Caco-2 (cell line): ENCODE data around the gene STK16. TPM values are rescaled to one million over a fixed set of nuclear protein-coding genes. Genes with fewer than 3 reads are reported as not detected.

Experiments
- BruUV-seq: library from RNA; stranded (reverse); fragments of 400-500 nt; replicated peaks from 2 replicates; lab custom pipeline; 2021; lab: Mats Ljungman, UMichigan
- CTCF ChIA-PET: fragments of 300-600 bp; sonication (Branson Sonifier 250); formaldehyde crosslinking; loops from one replicate; lab custom pipeline; 2022; ENCODE audit warnings: antibody characterized with exemption; lab: Charles Lee
- POLR2A ChIA-PET: fragments of 300-600 bp; sonication (Branson Sonifier 250); formaldehyde crosslinking; loops from one replicate; lab custom pipeline; 2022; ENCODE audit warnings: antibody characterized with exemption; lab: Charles Lee
- DNase-seq, 2 experiments: peaks; one replicate each; pipeline versions ENCODE4 v3.0.0 to v3.0.0-alpha.2; 2020 to 2022
- H3K27me3 ChIP-seq: replicated peaks from 2 replicates; pipeline ENCODE4 v1.6.0; 2011; ENCODE audit warnings: low read length; ENCODE audit not compliant: control insufficient read depth, insufficient read depth
- H3K36me3 ChIP-seq: 2 replicates; pipeline ENCODE4 v1.5.1; 2011; ENCODE audit warnings: low read length; ENCODE audit not compliant: control insufficient read depth, insufficient read depth
- H3K4me1 ChIP-seq: fragments of 250-450 bp; sonication (Bioruptor Pico); 2 replicates; pipeline ENCODE4 v1.5.1; 2020; ENCODE audit warnings: mild to moderate bottlenecking
- H3K4me3 ChIP-seq: 2 replicates; pipeline ENCODE4 v1.5.1; 2011; ENCODE audit warnings: low read depth, mild to moderate bottlenecking, control low read depth, low read length
- H3K9me3 ChIP-seq: fragments of 250-450 bp; sonication (Bioruptor Pico); 2 replicates; pipeline ENCODE4 v1.5.1; 2020; ENCODE audit warnings: mild to moderate bottlenecking, moderate library complexity
- H3K27ac Mint-ChIP-seq: one replicate; pipeline ENCODE4 v1.8.0; 2022; ENCODE audit warnings: mixed read lengths; ENCODE audit not compliant: unreplicated experiment
- H3K27me3 Mint-ChIP-seq: one replicate; pipeline ENCODE4 v1.8.0; 2022; ENCODE audit warnings: mixed read lengths; ENCODE audit not compliant: insufficient read depth, unreplicated experiment
- H3K36me3 Mint-ChIP-seq: one replicate; pipeline ENCODE4 v1.8.0; 2022; ENCODE audit warnings: mild to moderate bottlenecking, mixed read lengths; ENCODE audit not compliant: insufficient read depth, unreplicated experiment
- H3K4me1 Mint-ChIP-seq: one replicate; pipeline ENCODE4 v1.8.0; 2022; ENCODE audit warnings: low read depth, mixed read lengths; ENCODE audit not compliant: unreplicated experiment
- H3K4me3 Mint-ChIP-seq: one replicate; pipeline ENCODE4 v1.8.0; 2022; ENCODE audit warnings: mild to moderate bottlenecking, moderate library complexity, mixed read lengths; ENCODE audit not compliant: unreplicated experiment
- H3K9me3 Mint-ChIP-seq: one replicate; pipeline ENCODE4 v1.8.0; 2022; ENCODE audit warnings: mixed read lengths; ENCODE audit not compliant: unreplicated experiment
- CTCF ChIP-seq, 2 experiments: fragments of 200-600 bp in 1 of 2; IDR thresholded peaks; 1 replicate in 1 of 2; 2 replicates in 1 of 2; pipeline versions ENCODE4 v1.5.1 to v1.8.0; 2011 to 2022; ENCODE audit warnings: antibody characterized with exemption in 1 of 2, control low read depth in 1 of 2, inconsistent platforms in 1 of 2, low read depth in 1 of 2, low read length in 1 of 2, mild to moderate bottlenecking in 1 of 2, moderate library complexity in 1 of 2; ENCODE audit not compliant: insufficient read depth in 1 of 2, severe bottlenecking in 1 of 2, unreplicated experiment in 1 of 2
- intact Hi-C: fragments of 100-400 bp; cut with micrococcal nuclease; formaldehyde crosslinking; loops from one replicate; pipeline ENCODE4 v1.10.0; 2022; ENCODE audit not compliant: unreplicated experiment
- total RNA-seq: library from RNA; stranded (reverse); gene quantifications from 2 replicates; pipeline ENCODE4 v1.2.3, GENCODE V29; 2022

The STK16 gene
- total RNA-seq, 1 experiment from 2014 or later: 26.6 TPM

DNA sequence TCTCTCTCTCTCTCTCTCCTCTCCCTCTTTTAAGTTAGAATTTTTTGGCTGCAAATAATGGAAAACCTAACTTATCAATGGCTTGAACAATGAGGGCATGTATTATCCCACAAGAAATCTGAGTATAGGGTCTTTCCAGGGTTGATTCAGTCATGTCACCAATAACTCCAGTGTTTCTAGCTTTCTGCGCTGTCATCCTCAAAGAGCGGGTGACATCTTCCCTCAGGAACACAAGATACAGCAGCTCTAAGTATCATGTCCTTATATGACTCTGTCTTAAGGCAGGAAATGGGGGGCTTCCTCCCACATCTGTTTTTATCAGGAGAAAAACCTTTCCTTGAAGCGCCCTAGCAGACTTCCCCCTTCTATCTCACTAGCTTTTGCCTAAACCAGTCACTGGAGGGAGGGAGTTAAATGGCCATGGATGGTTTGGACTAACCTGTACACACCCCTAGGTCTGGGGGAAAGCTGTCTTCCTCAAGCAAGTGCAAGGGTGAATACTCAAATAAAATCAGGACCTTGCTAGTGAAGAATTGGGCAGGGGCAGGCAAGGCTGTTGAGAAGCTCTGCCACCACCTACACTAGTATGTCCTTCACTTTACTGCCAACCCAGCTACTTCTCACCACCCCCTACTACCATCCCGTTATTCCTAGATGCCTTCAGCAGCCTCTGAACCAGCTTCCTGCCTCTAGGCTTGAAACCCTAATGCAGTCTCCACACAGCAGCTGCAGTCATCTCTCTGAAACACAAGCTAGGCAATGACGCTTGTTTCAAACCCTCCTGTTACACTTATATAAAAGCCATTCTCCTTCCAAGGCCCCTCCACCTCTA is 16.0 kb downstream of the STK16 start:
- TF ChIP-seq CTCF (IDR thresholded peaks at IDR 0.05; ENCODE audit: insufficient read depth in 1 of 2, low read depth in 1 of 2, low read length in 1 of 2, severe bottlenecking in 1 of 2, unreplicated experiment in 1 of 2): no peak
- Histone ChIP-seq H3K36me3 (no peaks in the 10 kb centered on the region), H3K4me1 (no peaks in the 10 kb centered on the region), H3K9me3 (no peaks in the 10 kb centered on the region), H3K27me3 (no peaks in the 10 kb centered on the region), H3K4me3 (no peak overlapping the region)
- Mint-ChIP-seq H3K27ac (no peak overlapping the region), H3K27me3 (peaks cover 13% of the 10 kb centered on the region), H3K4me3 (no peak overlapping the region), H3K9me3 (no peaks in the 10 kb centered on the region), H3K36me3 (no peaks in the 10 kb centered on the region), H3K4me1 (no peaks in the 10 kb centered on the region)
- POLR2A ChIA-PET: interaction anchor here (0.8 kb wide), 1 partner anchor 13 kb away, joined by 3 read pairs; no protein-coding TSS in a partner anchor
- DNase-seq: no peak
- BruUV-seq: no TSS peak
- CTCF ChIA-PET: interaction anchor here (0.5 to 2.0 kb wide), 2 partner anchors 34 to 66 kb away, joined by 3 to 8 read pairs; no protein-coding TSS in a partner anchor
- intact Hi-C loops: no loop called here

GRCh38 chr2:219266232-219266631 is 21.0 kb downstream of the STK16 start:
- Histone ChIP-seq H3K4me1 (peaks cover 7% of the 10 kb centered on the region), H3K36me3 (no peaks in the 10 kb centered on the region), H3K4me3 (no peak overlapping the region), H3K27me3 (no peaks in the 10 kb centered on the region), H3K9me3 (no peaks in the 10 kb centered on the region)
- H3K9me3 Mint-ChIP-seq: no peaks in the 10 kb centered on the region
- no peak for DNase-seq
- peaks cover 5% of the 10 kb centered on the region for H3K4me1 Mint-ChIP-seq
- no TSS peak for BruUV-seq
- H3K4me3 Mint-ChIP-seq: no peak overlapping the region
- ChIA-PET CTCF (no interaction called here), POLR2A (no interaction called here)
- no peak overlapping the region for H3K27ac Mint-ChIP-seq
- intact Hi-C loops: no loop called here
- TF ChIP-seq CTCF (IDR thresholded peaks at IDR 0.05; ENCODE audit: insufficient read depth in 1 of 2, low read depth in 1 of 2, low read length in 1 of 2, severe bottlenecking in 1 of 2, unreplicated experiment in 1 of 2): no peak
- H3K36me3 Mint-ChIP-seq: no peaks in the 10 kb centered on the region
- H3K27me3 Mint-ChIP-seq: peaks cover 4% of the 10 kb centered on the region

GRCh38 chr2:219266886-219267285 is 21.6 kb downstream of the STK16 start:
- Mint-ChIP-seq H3K27me3 (no peaks in the 10 kb centered on the region), H3K9me3 (no peaks in the 10 kb centered on the region), H3K4me1 (peaks cover 5% of the 10 kb centered on the region), H3K27ac (no peak overlapping the region), H3K36me3 (peaks cover 3% of the 10 kb centered on the region), H3K4me3 (no peak overlapping the region)
- TF ChIP-seq CTCF (IDR thresholded peaks at IDR 0.05; ENCODE audit: insufficient read depth in 1 of 2, low read depth in 1 of 2, low read length in 1 of 2, severe bottlenecking in 1 of 2, unreplicated experiment in 1 of 2): no peak
- H3K36me3 ChIP-seq: no peaks in the 10 kb centered on the region
- no TSS peak for BruUV-seq
- CTCF ChIA-PET: no interaction called here
- POLR2A ChIA-PET: no interaction called here
- no peak for DNase-seq
- intact Hi-C loops: no loop called here
- H3K4me3 ChIP-seq: no peak overlapping the region
- no peaks in the 10 kb centered on the region for H3K27me3 ChIP-seq
- H3K9me3 ChIP-seq: no peaks in the 10 kb centered on the region
- peaks cover 7% of the 10 kb centered on the region for H3K4me1 ChIP-seq
